HepG2 (cell line): ENCODE data around the gene RRP9. TPM values are rescaled to one million over a fixed set of nuclear protein-coding genes. Genes with fewer than 3 reads are reported as not detected.

Source experiments
- ATAC-seq: fragments of 200-7000 bp; cut with Tn5 transposase; 3 replicates; pipeline ENCODE4 v1.9.1; 2020; ENCODE audit warnings: mild to moderate bottlenecking, moderate library complexity
- BruUV-seq: library from RNA; stranded (reverse); fragments of 400-500 nt; replicated peaks from 2 replicates; lab custom pipeline; 2021; lab: Mats Ljungman, UMichigan
- CTCF ChIA-PET: fragments of 300-600 bp; formaldehyde crosslinking; extraction: SDS; loops from one replicate; lab custom pipeline; 2021; ENCODE audit warnings: low total read pairs, inconsistent platforms, low intra/inter-chr PET ratio; lab: Yijun Ruan, JAX
- POLR2A ChIA-PET: fragments of 350-600 bp; sonication (Branson Sonifier 250); formaldehyde crosslinking; loops from one replicate; lab custom pipeline; 2020; ENCODE audit warnings: antibody characterized with exemption, inconsistent platforms; lab: Yijun Ruan, JAX
- DNase-seq: peaks from one replicate; pipeline ENCODE4 v3.0.0-alpha.2; 2015; ENCODE audit warnings: low spot score
- FAIRE-seq: peaks from 3 replicates; lab custom pipeline; 2011; peaks lifted over from hg19 to GRCh38; lab: Jason Lieb, UNC
- H2AFZ ChIP-seq: one replicate; pipeline ENCODE4 v1.6.1; 2011; ENCODE audit warnings: low read length, inconsistent platforms
- H3K27ac ChIP-seq: fragments of 300-600 bp; 3 replicates; pipeline ENCODE4 v1.8.0; 2011; ENCODE audit warnings: mixed run types, mild to moderate bottlenecking, mixed read lengths, low read length, inconsistent platforms; ENCODE audit not compliant: insufficient read depth; ENCODE audit errors: extremely low read length
- H3K27me3 ChIP-seq, 2 experiments: fragments of 200-600 bp in 1 of 2; 2 replicates in 1 of 2; 3 replicates in 1 of 2; pipeline versions ENCODE4 v1.6.0 to v1.8.0; 2011; ENCODE audit warnings: low read length in 2 of 2, mild to moderate bottlenecking in 2 of 2, moderate library complexity in 2 of 2, inconsistent platforms in 1 of 2; ENCODE audit not compliant: insufficient read depth in 2 of 2, control insufficient read depth in 1 of 2
- H3K36me3 ChIP-seq, 2 experiments: fragments of 200-600 bp in 1 of 2; replicated peaks in 1 of 2; 2 replicates in 1 of 2; 3 replicates in 1 of 2; pipeline versions ENCODE4 v1.5.1 to v1.8.0; 2011; ENCODE audit warnings: low read length in 2 of 2, inconsistent platforms in 1 of 2; ENCODE audit not compliant: insufficient read depth in 2 of 2, control insufficient read depth in 1 of 2
- H3K4me1 ChIP-seq: 2 replicates; pipeline ENCODE4 v1.5.1; 2012; ENCODE audit warnings: low read length, inconsistent platforms; ENCODE audit not compliant: insufficient read depth
- H3K4me2 ChIP-seq: 2 replicates; pipeline ENCODE4 v1.6.0; 2011; ENCODE audit warnings: low read depth, low read length, inconsistent platforms
- H3K4me3 ChIP-seq, 3 experiments: fragments of 200-600 bp in 1 of 3; sonication (generic), shearing (Covaris generic) in 1 of 3; replicated peaks in 1 of 3; 2 replicates each; pipeline ENCODE4 v1.5.1; 2011 to 2016; ENCODE audit warnings: low read length in 3 of 3, inconsistent platforms in 2 of 3, low read depth in 2 of 3, mild to moderate bottlenecking in 2 of 3, control low read depth in 1 of 3, mixed read lengths in 1 of 3; ENCODE audit not compliant: insufficient read depth in 1 of 3
- H3K79me2 ChIP-seq: one replicate; pipeline ENCODE4 v1.6.1; 2011; ENCODE audit warnings: low read length, inconsistent platforms; ENCODE audit not compliant: insufficient read depth
- H3K9ac ChIP-seq: 2 replicates; pipeline ENCODE4 v1.6.0; 2011; ENCODE audit warnings: mild to moderate bottlenecking, low read depth, low read length, inconsistent platforms; ENCODE audit not compliant: insufficient read depth
- H3K9me3 ChIP-seq: 2 replicates; pipeline ENCODE4 v1.5.1; 2012; ENCODE audit warnings: mild to moderate bottlenecking, low read length
- H4K20me1 ChIP-seq: 2 replicates; pipeline ENCODE4 v1.6.0; 2011; ENCODE audit warnings: inconsistent platforms, mild to moderate bottlenecking, low read length, moderate library complexity; ENCODE audit not compliant: insufficient read depth
- ARID2 ChIP-seq: sonication (generic); formaldehyde crosslinking; IDR thresholded peaks from 2 replicates; pipeline ENCODE4 v1.8.1; 2022; ENCODE audit warnings: mild to moderate bottlenecking, missing genetic modification reagents, borderline replicate concordance
- DBP ChIP-seq: sonication (generic); formaldehyde crosslinking; IDR thresholded peaks from 2 replicates; pipeline ENCODE4 v1.4.0; 2020; ENCODE audit warnings: missing genetic modification reagents; ENCODE audit errors: not compliant biosample characterization
- FOSL1 ChIP-seq: sonication (generic); formaldehyde crosslinking; IDR thresholded peaks from 2 replicates; pipeline ENCODE4 v1.9.0; 2021; ENCODE audit warnings: missing genetic modification reagents, borderline replicate concordance
- FOXM1 ChIP-seq: sonication (generic); formaldehyde crosslinking; IDR thresholded peaks from 2 replicates; pipeline ENCODE4 v1.5.0; 2020; ENCODE audit warnings: missing genetic modification reagents
- GABPA ChIP-seq, 2 experiments: IDR thresholded peaks; 2 replicates each; pipeline ENCODE4 v1.6.1; 2011 to 2016; ENCODE audit warnings: low read depth in 2 of 2, low read length in 1 of 2, missing biosample characterization in 1 of 2, missing genetic modification characterization in 1 of 2
- GFI1 ChIP-seq: sonication (generic); formaldehyde crosslinking; IDR thresholded peaks from 2 replicates; pipeline ENCODE4 v1.5.0; 2020; ENCODE audit warnings: missing genetic modification reagents, mild to moderate bottlenecking, borderline replicate concordance
- HOXA3 ChIP-seq: sonication (generic); formaldehyde crosslinking; IDR thresholded peaks from 2 replicates; pipeline ENCODE4 v1.5.0; 2020; ENCODE audit warnings: missing genetic modification reagents
- NFYC ChIP-seq: IDR thresholded peaks from 2 replicates; pipeline ENCODE4 v1.6.1; 2016; ENCODE audit warnings: missing genetic modification reagents, missing compliant biosample characterization
- PLSCR1 ChIP-seq: sonication (generic); formaldehyde crosslinking; IDR thresholded peaks from 2 replicates; pipeline ENCODE4 v1.5.0; 2020; ENCODE audit warnings: missing genetic modification reagents, mild to moderate bottlenecking, borderline replicate concordance
- SMARCC2 ChIP-seq: fragments of 450-650 bp; IDR thresholded peaks from 2 replicates; pipeline ENCODE4 v1.6.1; 2017; ENCODE audit warnings: antibody characterized with exemption, mild to moderate bottlenecking
- SSRP1 ChIP-seq: IDR thresholded peaks from 2 replicates; pipeline ENCODE4 v1.6.1; 2016; ENCODE audit warnings: control low read depth
- ZNF225 ChIP-seq: sonication (generic); formaldehyde crosslinking; IDR thresholded peaks from 2 replicates; pipeline ENCODE4 v1.4.0; 2020; ENCODE audit warnings: mild to moderate bottlenecking, missing genetic modification reagents
- ZNF276 ChIP-seq: sonication (generic); formaldehyde crosslinking; IDR thresholded peaks from 2 replicates; pipeline ENCODE4 v1.4.0; 2020; ENCODE audit warnings: mild to moderate bottlenecking, low read depth, missing genetic modification reagents
- ZNF446 ChIP-seq: sonication (generic); formaldehyde crosslinking; IDR thresholded peaks from 2 replicates; pipeline ENCODE4 v1.5.0; 2020; ENCODE audit warnings: mild to moderate bottlenecking, missing genetic modification reagents
- ZNF674 ChIP-seq: sonication (generic); formaldehyde crosslinking; IDR thresholded peaks from 2 replicates; pipeline ENCODE4 v1.5.0; 2020; ENCODE audit warnings: low read depth, mild to moderate bottlenecking, missing genetic modification reagents
- ZNF720 ChIP-seq: sonication (generic); formaldehyde crosslinking; IDR thresholded peaks from 2 replicates; pipeline ENCODE4 v1.4.0; 2020; ENCODE audit warnings: missing genetic modification reagents
- WGBS: methylation state at CpG from one replicate; pipeline ENCODE4 v1.1.6; 2017; ENCODE audit warnings: low lambda C conversion rate; 5-methylcytosine and 5-hydroxymethylcytosine counted together
- in situ Hi-C: cut with HindIII; loops from 2 replicates; pipeline ENCODE4 v1.10.0; 2017; ENCODE audit warnings: low pct_unique_long_range_greater_than_20kb; ENCODE audit not compliant: extremely low pct_ligation_motif_present
- intact Hi-C: fragments of 100-400 bp; cut with micrococcal nuclease; formaldehyde crosslinking; loops from one replicate; pipeline ENCODE4 v1.10.0; 2022; ENCODE audit not compliant: unreplicated experiment
- polyA plus RNA-seq, 8 experiments: library from polyadenylated mRNA; depleted of rRNA in 3 of 8; stranded (reverse) in 7 of 8; unstranded in 1 of 8; fragments of >200 nt; fragmentation: Illumina TruSeq in 4 of 8; extraction: Trizol in 4 of 8; gene quantifications; 2 replicates each; pipeline versions ENCODE4 v1.2.1 to v1.2.3, GENCODE V29; 2011 to 2016; ENCODE audit warnings: low read depth in 4 of 8, missing spikeins in 1 of 8, mixed read lengths in 1 of 8; ENCODE audit not compliant: insufficient read depth in 1 of 8
- total RNA-seq, 5 experiments: library from RNA; depleted of rRNA; stranded (reverse); fragments of >200 nt; fragmentation: Illumina TruSeq; extraction: Trizol; gene quantifications; 2 replicates each; pipeline ENCODE4 v1.2.3, GENCODE V29; 2016; ENCODE audit warnings: low read depth in 1 of 5
- TF ChIP-seq, protein P1 (sequence below): sonication (generic); formaldehyde crosslinking; IDR thresholded peaks from 2 replicates; pipeline ENCODE4 v1.8.0; 2022; ENCODE audit warnings: mild to moderate bottlenecking, missing genetic modification reagents

RRP9 gene
- total and polyA plus RNA-seq, 2 of the 13 experiments (the other 11 are each of a cell fraction or from before 2014, with no cell fraction given) = 14.8 to 44.0 TPM

DNA sequence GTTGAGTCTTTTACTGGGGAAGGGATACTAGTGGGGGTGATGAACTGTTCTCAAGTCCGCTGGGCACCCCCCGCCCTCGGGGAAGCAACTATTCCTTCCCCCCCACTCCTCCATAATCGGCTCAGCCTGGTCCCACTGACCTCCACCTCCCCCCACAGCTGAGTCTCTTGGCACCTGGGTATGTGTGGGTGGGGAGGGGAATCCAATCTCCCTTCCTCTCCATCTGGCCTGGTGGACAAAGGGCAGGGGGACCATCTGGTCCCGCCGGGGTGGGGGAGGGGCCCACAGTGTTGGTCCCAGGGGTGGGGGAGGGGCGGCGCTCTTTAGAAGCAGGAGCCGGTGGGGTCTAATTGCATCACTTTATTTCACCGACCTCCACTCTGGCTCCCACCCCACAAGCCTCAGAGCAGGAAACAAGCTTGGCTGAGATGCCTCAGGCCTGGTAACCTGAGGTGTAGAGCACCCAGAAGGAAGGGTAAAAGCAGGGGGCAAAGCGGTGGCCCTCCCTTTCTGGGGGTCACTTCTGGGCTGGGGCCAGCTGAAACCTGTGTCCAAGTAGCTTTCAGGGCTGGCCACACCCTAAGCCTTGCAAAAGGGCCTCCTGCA is 26.6 kb upstream of the RRP9 start (continued):
- TF ChIP-seq HOXA3 (CRISPR knock-in tag) (no peak), SMARCC2 (no peak), GABPA (IDR thresholded peaks at IDR 0.05; ENCODE audit: low read depth, low read length) (no peak), GABPA (CRISPR knock-in tag; IDR thresholded peaks at IDR 0.05; ENCODE audit: low read depth) (no peak), SSRP1 (CRISPR knock-in tag) (peak; percentile 76), ARID2 (CRISPR knock-in tag) (no peak), DBP (no peak), FOSL1 (CRISPR knock-in tag) (no peak)

GRCh38 chr3:51967384-51968169 is 25.9 kb upstream of the RRP9 start, which contains the start of gene PCBP4:
PCBP4 (minus strand) TSS chr3:51967454; CDS start chr3:51961240, 6,214 bp downstream.
- H3K27me3 ChIP-seq = no peaks in the 10 kb centered on the region
- BruUV-seq = TSS peak; percentile 79
- in situ Hi-C loops = no loop called here
- H3K4me2 ChIP-seq = peak within 1 kb of the TSS; percentile 99
- peaks cover 89% of the 10 kb centered on the region for H3K4me1 ChIP-seq
- peak within 1 kb of the TSS; percentile 72 to 89 (median 87) for H3K4me3 ChIP-seq
- H3K36me3 ChIP-seq = peaks cover 2 to 5% of the 10 kb centered on the region in 2 experiments; a peak in 2 of 5 replicates
- ChIA-PET CTCF (no interaction called here), POLR2A (interaction anchor here (1.1 to 6.8 kb wide), 6 partner anchors 16 to 210 kb away, joined by 4 to 80 read pairs (median 9); partner anchors contain the start of genes ACY1, PARP3, RPL29 and RRP9)
- H3K27ac ChIP-seq = peak within 1 kb of the TSS; percentile 81
- FAIRE-seq = no peak
- H3K9me3 ChIP-seq = no peaks in the 10 kb centered on the region
- WGBS = 9% methylated on average over 14 of the region's 90 CpGs
- peak within 1 kb of the TSS; percentile 89 for H3K9ac ChIP-seq
- H4K20me1 ChIP-seq = no peaks in the 10 kb centered on the region
- peaks cover 6% of the 10 kb centered on the region for H3K79me2 ChIP-seq
- no peak within 1 kb of the TSS for H2AFZ ChIP-seq
- intact Hi-C loops = no loop called here
- DNase-seq = peak; percentile 70
- ATAC-seq = peak; percentile 76
- TF ChIP-seq ZNF720 (CRISPR knock-in tag) = no peak
- no peak for TF ChIP-seq ZNF276 (CRISPR knock-in tag)
- no peak for TF ChIP-seq GFI1 (CRISPR knock-in tag)
- TF ChIP-seq ZNF674 (CRISPR knock-in tag) = no peak
- TF ChIP-seq ZNF225 (CRISPR knock-in tag) = 0 out of 2 replicates have a peak, but pooled peaks have one; percentile 56
- peak; percentile 64; the same call in 1 of the 2 replicates for TF ChIP-seq ZNF446 (CRISPR knock-in tag)
- TF ChIP-seq PLSCR1 = no peak
- no peak for TF ChIP-seq NFYC (CRISPR knock-in tag)
- TF ChIP-seq FOXM1 (CRISPR knock-in tag) = no peak
- TF ChIP-seq, protein P1, sequence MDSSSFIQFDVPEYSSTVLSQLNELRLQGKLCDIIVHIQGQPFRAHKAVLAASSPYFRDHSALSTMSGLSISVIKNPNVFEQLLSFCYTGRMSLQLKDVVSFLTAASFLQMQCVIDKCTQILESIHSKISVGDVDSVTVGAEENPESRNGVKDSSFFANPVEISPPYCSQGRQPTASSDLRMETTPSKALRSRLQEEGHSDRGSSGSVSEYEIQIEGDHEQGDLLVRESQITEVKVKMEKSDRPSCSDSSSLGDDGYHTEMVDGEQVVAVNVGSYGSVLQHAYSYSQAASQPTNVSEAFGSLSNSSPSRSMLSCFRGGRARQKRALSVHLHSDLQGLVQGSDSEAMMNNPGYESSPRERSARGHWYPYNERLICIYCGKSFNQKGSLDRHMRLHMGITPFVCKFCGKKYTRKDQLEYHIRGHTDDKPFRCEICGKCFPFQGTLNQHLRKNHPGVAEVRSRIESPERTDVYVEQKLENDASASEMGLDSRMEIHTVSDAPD (CRISPR knock-in tag) = no peak
